Measurements from ENCODE around the gene PIGQ. TPM values are rescaled to one million over a fixed set of nuclear protein-coding genes. Genes with fewer than 3 reads are reported as not detected.

PIGQ gene
- total and polyA plus RNA-seq, 2 experiments from 2014 or later, result 30.2 to 62.3 TPM

DNA sequence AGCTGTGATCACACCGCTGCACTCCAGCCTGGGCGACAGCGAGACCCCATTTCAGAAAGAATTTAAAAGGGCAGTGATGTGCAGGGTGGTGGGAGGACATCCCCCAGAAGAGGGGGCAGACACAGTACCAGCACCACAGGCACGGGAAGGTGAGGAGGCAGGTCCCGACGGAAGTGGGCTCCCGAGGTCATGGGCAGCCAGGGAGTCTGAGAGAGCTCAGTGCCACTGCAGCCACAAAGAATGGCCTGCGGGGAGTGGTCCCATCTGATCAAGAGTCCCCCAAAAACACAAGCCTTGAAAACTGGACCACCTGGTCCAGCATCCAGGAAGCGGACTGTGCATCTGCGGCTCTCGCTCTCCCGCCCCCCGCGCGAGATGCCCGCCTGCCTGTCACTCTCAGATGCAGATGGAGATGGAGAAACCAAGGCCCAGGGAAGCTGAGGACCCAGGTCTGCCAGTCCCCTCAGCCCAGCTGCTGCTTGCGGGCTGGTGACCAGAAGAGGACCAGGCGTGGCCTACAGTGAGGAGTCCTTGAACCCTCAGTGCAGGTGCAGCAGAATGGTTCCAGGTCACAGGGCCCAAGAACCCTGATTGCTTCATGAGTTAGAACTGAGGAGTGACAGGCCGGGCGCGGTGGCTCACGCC is 46.5 kb upstream of the PIGQ start:
- H2AFZ ChIP-seq, result no peak overlapping the region
- no peak overlapping the region; the same call in 2 of the 3 replicates for H3K4me3 Mint-ChIP-seq
- no peak overlapping the region for H3K27ac ChIP-seq (ENCODE audit: low read depth)
- H3K4me1 Mint-ChIP-seq, result peaks cover 11% of the 10 kb centered on the region
- TF ChIP-seq, protein P1, sequence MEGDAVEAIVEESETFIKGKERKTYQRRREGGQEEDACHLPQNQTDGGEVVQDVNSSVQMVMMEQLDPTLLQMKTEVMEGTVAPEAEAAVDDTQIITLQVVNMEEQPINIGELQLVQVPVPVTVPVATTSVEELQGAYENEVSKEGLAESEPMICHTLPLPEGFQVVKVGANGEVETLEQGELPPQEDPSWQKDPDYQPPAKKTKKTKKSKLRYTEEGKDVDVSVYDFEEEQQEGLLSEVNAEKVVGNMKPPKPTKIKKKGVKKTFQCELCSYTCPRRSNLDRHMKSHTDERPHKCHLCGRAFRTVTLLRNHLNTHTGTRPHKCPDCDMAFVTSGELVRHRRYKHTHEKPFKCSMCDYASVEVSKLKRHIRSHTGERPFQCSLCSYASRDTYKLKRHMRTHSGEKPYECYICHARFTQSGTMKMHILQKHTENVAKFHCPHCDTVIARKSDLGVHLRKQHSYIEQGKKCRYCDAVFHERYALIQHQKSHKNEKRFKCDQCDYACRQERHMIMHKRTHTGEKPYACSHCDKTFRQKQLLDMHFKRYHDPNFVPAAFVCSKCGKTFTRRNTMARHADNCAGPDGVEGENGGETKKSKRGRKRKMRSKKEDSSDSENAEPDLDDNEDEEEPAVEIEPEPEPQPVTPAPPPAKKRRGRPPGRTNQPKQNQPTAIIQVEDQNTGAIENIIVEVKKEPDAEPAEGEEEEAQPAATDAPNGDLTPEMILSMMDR (conservative IDR thresholded peaks at IDR 0.05; ENCODE audit: low read depth in 2 of 2), result no peak
- no peak for TF ChIP-seq CREB1 (CRISPR knock-in tag; IDR thresholded peaks at IDR 0.05; ENCODE audit: low read depth)
- H3K9me3 Mint-ChIP-seq, result no peaks in the 10 kb centered on the region; the same call in 2 of the 3 replicates
- peaks cover 3% of the 10 kb centered on the region; the same call in 1 of the 2 replicates for H4K20me1 ChIP-seq (replicated peaks; ENCODE audit: insufficient read depth)
- peaks cover 8% of the 10 kb centered on the region for H3K36me3 Mint-ChIP-seq (ENCODE audit: low read depth)
- H3K9me2 ChIP-seq (ENCODE audit: insufficient read depth), result no peaks in the 10 kb centered on the region
- peaks cover 7% of the 10 kb centered on the region for H3K79me2 ChIP-seq (replicated peaks; ENCODE audit: insufficient read depth)
- no peak overlapping the region for H3K27ac Mint-ChIP-seq
- no peaks in the 10 kb centered on the region for H3K27me3 ChIP-seq (ENCODE audit: insufficient read depth)
- peaks cover 17% of the 10 kb centered on the region for H3K27me3 Mint-ChIP-seq (ENCODE audit: insufficient read depth, low read depth, poor library complexity)
- no peaks in the 10 kb centered on the region for H3K36me3 ChIP-seq (ENCODE audit: insufficient read depth)
- H3F3A ChIP-seq (replicated peaks; ENCODE audit: low read depth), result 0 out of 2 replicates have a peak, but pooled peaks cover 4% of the 10 kb centered on the region
- no peak for DNase-seq (ENCODE audit: low spot score)
- peaks cover 6% of the 10 kb centered on the region; the same call in 1 of the 2 replicates for H3K4me1 ChIP-seq (ENCODE audit: insufficient read depth)
- no peak for ATAC-seq
- no peak overlapping the region for H3K4me3 ChIP-seq
- H3K4me2 ChIP-seq, result no peak overlapping the region

DNA sequence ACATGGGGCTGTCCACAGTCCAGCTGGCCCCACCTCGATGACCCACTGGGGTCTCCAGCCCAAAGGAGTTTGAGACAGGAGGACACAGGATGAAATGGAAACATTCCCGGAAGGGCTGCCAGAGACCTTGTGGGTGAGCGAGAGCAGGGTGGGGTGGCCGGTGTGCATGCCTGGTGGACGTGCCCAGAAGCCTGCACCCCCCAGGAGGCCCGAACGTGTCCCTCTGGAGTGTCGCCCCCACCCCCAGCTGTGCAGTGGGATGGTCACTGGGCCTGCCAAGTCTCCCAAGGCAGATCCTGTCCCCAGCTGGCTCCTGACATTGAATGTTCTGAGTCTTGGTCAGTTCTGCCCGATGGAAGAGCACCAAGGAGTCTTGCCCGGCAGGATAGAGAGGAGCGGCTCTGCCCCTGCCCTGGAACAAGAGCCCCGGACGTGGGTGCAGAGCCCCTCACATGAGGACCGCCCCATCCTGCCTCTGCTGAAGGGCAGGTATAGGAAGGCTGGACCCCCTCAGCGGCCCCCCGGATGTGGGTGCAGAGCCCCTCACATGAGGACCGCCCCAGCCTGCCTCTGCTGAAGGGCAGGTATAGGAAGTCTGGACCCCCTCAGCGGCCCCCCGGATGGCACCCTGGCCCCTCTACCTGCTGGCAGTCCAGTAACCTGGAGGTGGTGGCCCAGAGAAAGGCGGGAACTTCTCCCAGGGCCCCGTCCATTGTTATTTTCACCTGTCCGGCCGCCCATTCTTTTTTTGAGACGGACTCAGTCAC is 45.3 kb upstream of the PIGQ start:
- TF ChIP-seq STAT1 (IDR thresholded peaks at IDR 0.05; ENCODE audit: unreplicated experiment), result no peak
- no peak for TF ChIP-seq POLR2AphosphoS5 (IDR thresholded peaks at IDR 0.05; ENCODE audit: low read depth)
- no peak for TF ChIP-seq EZH2 (IDR thresholded peaks at IDR 0.05; ENCODE audit: low read depth, unreplicated experiment)
- TF ChIP-seq EZH2phosphoT487 (IDR thresholded peaks at IDR 0.05; ENCODE audit: unreplicated experiment), result no peak
- no peak for TF ChIP-seq ZNF114 (CRISPR knock-in tag; IDR thresholded peaks at IDR 0.05)
- TF ChIP-seq JUNB (IDR thresholded peaks at IDR 0.05; ENCODE audit: unreplicated experiment), result no peak
- TF ChIP-seq, protein P2, sequence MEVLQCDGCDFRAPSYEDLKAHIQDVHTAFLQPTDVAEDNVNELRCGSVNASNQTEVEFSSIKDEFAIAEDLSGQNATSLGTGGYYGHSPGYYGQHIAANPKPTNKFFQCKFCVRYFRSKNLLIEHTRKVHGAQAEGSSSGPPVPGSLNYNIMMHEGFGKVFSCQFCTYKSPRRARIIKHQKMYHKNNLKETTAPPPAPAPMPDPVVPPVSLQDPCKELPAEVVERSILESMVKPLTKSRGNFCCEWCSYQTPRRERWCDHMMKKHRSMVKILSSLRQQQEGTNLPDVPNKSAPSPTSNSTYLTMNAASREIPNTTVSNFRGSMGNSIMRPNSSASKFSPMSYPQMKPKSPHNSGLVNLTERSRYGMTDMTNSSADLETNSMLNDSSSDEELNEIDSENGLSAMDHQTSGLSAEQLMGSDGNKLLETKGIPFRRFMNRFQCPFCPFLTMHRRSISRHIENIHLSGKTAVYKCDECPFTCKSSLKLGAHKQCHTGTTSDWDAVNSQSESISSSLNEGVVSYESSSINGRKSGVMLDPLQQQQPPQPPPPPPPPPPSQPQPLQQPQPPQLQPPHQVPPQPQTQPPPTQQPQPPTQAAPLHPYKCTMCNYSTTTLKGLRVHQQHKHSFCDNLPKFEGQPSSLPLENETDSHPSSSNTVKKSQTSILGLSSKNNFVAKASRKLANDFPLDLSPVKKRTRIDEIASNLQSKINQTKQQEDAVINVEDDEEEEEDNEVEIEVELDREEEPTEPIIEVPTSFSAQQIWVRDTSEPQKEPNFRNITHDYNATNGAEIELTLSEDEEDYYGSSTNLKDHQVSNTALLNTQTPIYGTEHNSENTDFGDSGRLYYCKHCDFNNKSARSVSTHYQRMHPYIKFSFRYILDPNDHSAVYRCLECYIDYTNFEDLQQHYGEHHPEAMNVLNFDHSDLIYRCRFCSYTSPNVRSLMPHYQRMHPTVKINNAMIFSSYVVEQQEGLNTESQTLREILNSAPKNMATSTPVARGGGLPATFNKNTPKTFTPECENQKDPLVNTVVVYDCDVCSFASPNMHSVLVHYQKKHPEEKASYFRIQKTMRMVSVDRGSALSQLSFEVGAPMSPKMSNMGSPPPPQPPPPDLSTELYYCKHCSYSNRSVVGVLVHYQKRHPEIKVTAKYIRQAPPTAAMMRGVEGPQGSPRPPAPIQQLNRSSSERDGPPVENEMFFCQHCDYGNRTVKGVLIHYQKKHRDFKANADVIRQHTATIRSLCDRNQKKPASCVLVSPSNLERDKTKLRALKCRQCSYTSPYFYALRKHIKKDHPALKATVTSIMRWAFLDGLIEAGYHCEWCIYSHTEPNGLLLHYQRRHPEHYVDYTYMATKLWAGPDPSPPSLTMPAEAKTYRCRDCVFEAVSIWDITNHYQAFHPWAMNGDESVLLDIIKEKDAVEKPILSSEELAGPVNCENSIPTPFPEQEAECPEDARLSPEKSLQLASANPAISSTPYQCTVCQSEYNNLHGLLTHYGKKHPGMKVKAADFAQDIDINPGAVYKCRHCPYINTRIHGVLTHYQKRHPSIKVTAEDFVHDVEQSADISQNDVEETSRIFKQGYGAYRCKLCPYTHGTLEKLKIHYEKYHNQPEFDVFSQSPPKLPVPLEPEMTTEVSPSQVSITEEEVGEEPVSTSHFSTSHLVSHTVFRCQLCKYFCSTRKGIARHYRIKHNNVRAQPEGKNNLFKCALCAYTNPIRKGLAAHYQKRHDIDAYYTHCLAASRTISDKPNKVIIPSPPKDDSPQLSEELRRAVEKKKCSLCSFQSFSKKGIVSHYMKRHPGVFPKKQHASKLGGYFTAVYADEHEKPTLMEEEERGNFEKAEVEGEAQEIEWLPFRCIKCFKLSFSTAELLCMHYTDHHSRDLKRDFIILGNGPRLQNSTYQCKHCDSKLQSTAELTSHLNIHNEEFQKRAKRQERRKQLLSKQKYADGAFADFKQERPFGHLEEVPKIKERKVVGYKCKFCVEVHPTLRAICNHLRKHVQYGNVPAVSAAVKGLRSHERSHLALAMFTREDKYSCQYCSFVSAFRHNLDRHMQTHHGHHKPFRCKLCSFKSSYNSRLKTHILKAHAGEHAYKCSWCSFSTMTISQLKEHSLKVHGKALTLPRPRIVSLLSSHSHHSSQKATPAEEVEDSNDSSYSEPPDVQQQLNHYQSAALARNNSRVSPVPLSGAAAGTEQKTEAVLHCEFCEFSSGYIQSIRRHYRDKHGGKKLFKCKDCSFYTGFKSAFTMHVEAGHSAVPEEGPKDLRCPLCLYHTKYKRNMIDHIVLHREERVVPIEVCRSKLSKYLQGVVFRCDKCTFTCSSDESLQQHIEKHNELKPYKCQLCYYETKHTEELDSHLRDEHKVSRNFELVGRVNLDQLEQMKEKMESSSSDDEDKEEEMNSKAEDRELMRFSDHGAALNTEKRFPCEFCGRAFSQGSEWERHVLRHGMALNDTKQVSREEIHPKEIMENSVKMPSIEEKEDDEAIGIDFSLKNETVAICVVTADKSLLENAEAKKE (CRISPR knock-in tag; IDR thresholded peaks at IDR 0.05), result no peak
- TF ChIP-seq NANOG (IDR thresholded peaks at IDR 0.05; ENCODE audit: borderline replicate concordance), result no peak
- Mint-ChIP-seq H3K4me1 (peaks cover 21% of the 10 kb centered on the region), H3K27ac (no peak overlapping the region), H3K27me3 (ENCODE audit: insufficient read depth, low read depth, poor library complexity) (peaks cover 15% of the 10 kb centered on the region), H3K4me3 (no peak overlapping the region), H3K9me3 (no peaks in the 10 kb centered on the region; the same call in 2 of the 3 replicates), H3K36me3 (ENCODE audit: low read depth) (peaks cover 7% of the 10 kb centered on the region)
- Histone ChIP-seq H3K36me3 (ENCODE audit: insufficient read depth) (no peaks in the 10 kb centered on the region), H3K4me2 (no peak overlapping the region), H3K27me3 (ENCODE audit: insufficient read depth) (no peaks in the 10 kb centered on the region), H3K4me3 (no peak overlapping the region), H4K20me1 (replicated peaks; ENCODE audit: insufficient read depth) (peaks cover 13% of the 10 kb centered on the region), H3K79me2 (replicated peaks; ENCODE audit: insufficient read depth) (peaks cover 19% of the 10 kb centered on the region), H2AFZ (no peak overlapping the region), H3F3A (replicated peaks; ENCODE audit: low read depth) (0 out of 2 replicates have a peak, but pooled peaks cover 4% of the 10 kb centered on the region), H3K9me2 (ENCODE audit: insufficient read depth) (no peaks in the 10 kb centered on the region), H3K4me1 (ENCODE audit: insufficient read depth) (peaks cover 6% of the 10 kb centered on the region; the same call in 1 of the 2 replicates), H3K27ac (ENCODE audit: low read depth) (no peak overlapping the region)
- DNase-seq (ENCODE audit: low spot score) (no peak), ATAC-seq (no peak)

All from GM23338 (cell line).